NCI-H345 (cell line): ENCODE data around the gene MBOAT7.

ENCODE experiments used
- DNase-seq: peaks from one replicate; lab custom pipeline; 2025; lab: John Stamatoyannopoulos, UW

MBOAT7 gene

GRCh38 chr19:54138489-54139256, 50.7 kb downstream of the MBOAT7 start:
- DNase-seq, result no peak

DNA sequence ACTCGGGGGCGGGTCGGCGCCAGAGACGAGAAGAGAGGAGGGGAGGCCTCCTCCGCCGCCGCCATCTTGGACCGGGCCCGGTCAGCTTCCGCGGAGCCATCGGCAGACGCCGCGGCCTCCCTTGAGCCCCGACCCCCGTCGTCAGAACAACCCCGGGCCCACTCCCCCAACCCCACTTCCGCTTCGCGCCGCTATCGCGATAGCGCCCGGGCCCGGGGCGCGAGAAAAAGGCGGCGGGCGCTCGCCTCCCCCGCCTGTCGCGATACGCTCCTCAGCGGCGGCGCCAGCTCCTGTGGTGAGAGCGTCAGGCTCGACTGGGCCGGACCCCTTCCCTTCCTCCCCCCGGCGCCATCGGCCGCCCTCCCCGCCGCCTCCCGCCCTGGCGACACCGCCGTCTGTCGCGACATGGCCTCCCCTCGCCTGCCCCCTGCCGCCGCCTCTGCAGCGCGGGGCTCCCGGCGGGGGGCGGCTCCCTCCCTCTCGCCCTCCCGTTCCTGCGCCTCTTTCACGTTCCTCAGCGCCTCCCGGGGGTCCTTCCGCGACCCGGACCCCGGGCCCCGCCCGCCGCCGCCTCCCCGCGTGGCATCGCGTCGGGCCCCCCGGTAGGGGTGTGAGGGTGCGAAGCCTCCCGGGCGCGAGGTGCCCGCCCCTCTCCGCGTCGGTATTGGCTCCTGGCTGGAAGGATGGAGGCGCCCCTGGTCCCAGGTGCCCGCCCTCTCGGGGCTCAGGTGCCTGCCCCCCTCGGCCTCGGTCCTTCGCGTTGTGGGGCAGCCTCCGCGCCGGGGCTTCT, 51.5 kb downstream of the MBOAT7 start, which contains the start of gene CNOT3:
Gene CNOT3, plus strand, starts transcription at position 64 of the 790 bp plus-strand sequence. CDS start 5,217 bp downstream, outside the sequence.
- DNase-seq, result peak; percentile 5

GRCh38 chr19:54136864-54137698, 52.3 kb downstream of the MBOAT7 start:
- DNase-seq, result peak; percentile 100

GRCh38 chr19:54136086-54136863, 53.1 kb downstream of the MBOAT7 start:
- no peak for DNase-seq

DNA sequence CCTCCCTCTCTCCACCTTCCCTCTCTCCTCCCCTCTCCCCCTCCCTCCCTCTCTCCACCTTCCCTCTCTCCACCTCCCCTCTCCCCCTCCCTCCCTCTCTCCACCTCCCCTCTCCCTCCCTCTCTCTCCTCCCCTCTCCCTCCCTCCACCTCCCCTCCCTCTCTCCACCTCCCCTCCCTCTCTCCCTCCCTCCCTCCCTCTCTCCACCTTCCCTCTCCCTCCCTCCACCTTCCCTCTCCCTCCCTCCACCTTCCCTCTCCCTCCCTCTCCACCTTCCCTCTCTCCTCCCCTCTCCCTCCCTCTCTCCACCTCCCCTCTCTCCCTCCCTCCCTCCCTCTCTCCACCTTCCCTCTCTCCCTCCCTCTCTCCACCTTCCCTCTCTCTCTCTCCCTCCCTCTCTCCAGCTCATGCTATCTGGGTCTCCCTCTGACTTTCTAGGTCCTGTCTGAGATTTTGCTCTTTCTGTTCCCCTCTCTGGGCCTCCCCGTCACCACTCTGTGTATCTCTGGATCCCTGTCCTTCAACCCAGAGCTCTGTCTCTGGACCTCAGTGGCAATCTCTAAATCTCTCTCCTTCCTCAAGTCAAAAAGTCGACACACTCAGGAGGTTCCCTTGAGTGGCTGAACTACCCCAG, 55.3 kb downstream of the MBOAT7 start:
- peak; percentile 27 for DNase-seq

- DNase-seq, result peak; percentile 86
These were observed 55.9 kb downstream of the MBOAT7 start for GRCh38 chr19:54133312-54133956.

DNA sequence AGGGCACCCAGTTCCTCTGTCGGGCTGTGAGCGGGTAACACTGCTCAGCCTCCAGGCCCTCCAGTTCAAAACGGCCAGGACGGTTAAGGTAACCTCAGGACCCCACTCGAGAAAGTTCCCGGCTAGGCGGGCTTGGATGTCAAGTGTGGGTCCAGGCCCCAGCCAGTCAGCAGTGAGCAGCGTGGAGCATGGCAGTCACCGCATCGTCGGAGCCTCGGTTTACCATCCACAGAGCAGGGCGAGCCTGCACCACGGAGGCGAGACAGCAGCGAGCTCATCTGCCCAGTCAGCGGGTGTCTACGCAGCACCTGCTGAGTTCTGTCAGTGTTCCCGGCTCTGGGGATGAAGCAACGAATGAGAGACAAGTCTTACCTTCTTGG, 59.8 kb downstream of the MBOAT7 start:
- DNase-seq, result no peak

DNA sequence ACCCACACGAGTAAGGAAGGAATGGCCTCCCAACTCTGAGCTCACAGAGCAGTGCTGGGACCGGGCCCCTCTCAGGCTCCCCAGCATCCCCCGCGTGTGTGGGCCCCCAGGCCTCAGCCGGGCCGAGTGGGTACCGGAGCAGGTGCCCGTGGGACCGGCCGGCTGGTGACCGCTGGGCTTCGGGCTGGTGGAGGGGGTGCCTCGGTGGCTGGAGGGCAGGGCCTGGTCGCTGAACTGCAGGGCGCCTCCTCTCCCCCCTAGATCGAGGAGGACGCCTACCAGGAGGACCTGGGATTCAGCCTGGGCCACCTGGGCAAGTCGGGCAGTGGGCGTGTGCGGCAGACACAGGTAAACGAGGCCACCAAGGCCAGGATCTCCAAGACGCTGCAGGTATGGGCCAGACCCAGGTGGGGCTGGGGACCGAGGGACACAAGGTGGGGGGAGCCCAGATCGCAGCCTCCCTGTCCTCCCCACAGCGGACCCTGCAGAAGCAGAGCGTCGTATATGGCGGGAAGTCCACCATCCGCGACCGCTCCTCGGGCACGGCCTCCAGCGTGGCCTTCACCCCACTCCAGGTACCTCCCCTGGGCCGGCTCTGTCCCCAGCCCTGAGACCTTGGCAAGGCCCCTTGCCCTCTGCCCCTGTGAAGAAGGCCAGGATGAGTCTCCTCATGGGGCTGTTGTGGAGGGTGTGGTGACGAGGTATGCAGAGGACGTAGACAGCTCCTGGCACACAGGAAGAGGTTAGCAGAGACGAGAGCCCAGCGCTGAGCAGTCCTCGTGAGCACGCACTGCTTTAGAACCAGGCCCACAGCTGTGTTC, 60.4 kb downstream of the MBOAT7 start:
- no peak for DNase-seq

DNA sequence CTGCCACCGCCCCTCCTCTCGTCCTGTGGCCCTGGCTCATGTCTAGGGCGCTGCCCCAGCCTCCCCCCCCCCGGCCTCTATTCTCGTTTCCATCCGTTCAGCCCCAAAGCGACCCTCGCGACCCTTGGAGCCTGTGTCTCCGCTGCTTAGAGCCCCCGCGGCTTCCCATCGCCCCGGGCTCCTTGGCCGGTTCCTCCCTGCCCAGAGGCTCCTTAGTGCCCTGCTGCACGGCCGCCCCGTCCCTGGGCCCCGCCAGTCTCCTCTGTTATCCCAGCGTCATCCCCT, 61.0 kb downstream of the MBOAT7 start:
- DNase-seq, result no peak

DNA sequence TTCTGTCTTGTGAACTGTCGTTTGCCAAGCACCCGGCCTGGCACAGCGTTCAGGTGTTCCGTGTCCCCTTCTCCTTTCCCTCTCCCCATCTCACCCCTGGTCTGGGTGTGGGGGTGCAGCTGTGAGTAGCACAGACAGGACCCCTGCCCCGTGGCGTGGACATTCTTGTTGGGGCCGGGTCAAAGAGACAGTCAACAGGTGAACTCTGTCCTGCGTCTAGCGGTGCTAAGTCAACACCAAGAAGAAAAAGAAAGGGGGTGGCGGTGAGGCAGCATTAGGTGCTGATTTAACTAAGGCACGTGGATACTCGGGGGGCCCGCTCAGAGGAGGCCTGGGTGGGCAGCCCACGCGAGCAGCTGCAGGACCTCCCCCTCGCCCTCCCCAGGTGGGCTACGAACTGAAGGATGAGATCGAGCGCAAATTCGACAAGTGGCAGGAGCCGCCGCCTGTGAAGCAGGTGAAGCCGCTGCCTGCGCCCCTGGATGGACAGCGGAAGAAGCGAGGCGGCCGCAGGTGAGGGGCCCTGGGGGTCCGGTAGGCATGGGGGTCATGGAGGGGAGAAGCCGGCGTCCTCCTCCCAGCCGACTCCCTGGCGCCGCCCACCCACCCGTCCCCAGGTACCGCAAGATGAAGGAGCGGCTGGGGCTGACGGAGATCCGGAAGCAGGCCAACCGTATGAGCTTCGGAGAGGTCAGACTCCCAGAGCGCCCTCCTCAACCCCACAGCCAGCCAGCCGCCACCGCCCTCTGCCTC, 61.5 kb downstream of the MBOAT7 start:
- DNase-seq, result no peak

GRCh38 chr19:54125713-54126112, 63.7 kb downstream of the MBOAT7 start:
- no peak for DNase-seq

- no peak for DNase-seq
These were observed 65.0 kb downstream of the MBOAT7 start for GRCh38 chr19:54124393-54124792.

- DNase-seq, result no peak
These were observed 65.7 kb downstream of the MBOAT7 start for GRCh38 chr19:54123682-54124081.
